Gastroesophageal sphincter (tissue), 4 donors: ENCODE data around the gene MYO3B. TPM values are rescaled to one million over a fixed set of nuclear protein-coding genes. Genes with fewer than 3 reads are reported as not detected.

Experiments used
- ATAC-seq: fragments of 150-250 bp; one replicate; pipeline ENCODE4 v1.9.1; 2016; ENCODE audit warnings: mild to moderate bottlenecking, moderate library complexity
- H3K27ac ChIP-seq, 4 donors: fragments of 200-600 bp; sonication (generic) in 3 of 4; 1 replicate in 3 of 4; 2 replicates in 1 of 4; pipeline ENCODE4 v1.5.1; 2016 to 2019
- H3K27me3 ChIP-seq: fragments of 200-600 bp; sonication (generic); one replicate; pipeline ENCODE4 v1.5.1; 2019
- H3K36me3 ChIP-seq, 2 donors: fragments of 200-600 bp; sonication (generic); one replicate each; pipeline ENCODE4 v1.5.1; 2019; ENCODE audit warnings: control low read depth in 1 of 2
- H3K4me1 ChIP-seq, 3 donors: fragments of 200-600 bp; sonication (generic); 1 replicate in 2 of 3; 2 replicates in 1 of 3; pipeline ENCODE4 v1.5.1; 2016 to 2019; ENCODE audit warnings: control low read depth in 2 of 3
- H3K4me3 ChIP-seq, 2 donors: fragments of 200-600 bp; sonication (generic); one replicate each; pipeline ENCODE4 v1.5.1; 2019; ENCODE audit warnings: mild to moderate bottlenecking in 1 of 2, moderate library complexity in 1 of 2
- H3K9me3 ChIP-seq, 3 donors: fragments of 200-600 bp; sonication (generic); one replicate each; pipeline ENCODE4 v1.5.1; 2017 to 2019; ENCODE audit warnings: control low read depth in 2 of 3
- EP300 ChIP-seq: sonication (generic); formaldehyde crosslinking; IDR thresholded peaks from one replicate; pipeline ENCODE4 v1.6.1; 2017; ENCODE audit warnings: antibody characterized with exemption, mild to moderate bottlenecking
- POLR2A ChIP-seq, 2 donors: fragments of 450-650 bp; IDR thresholded peaks; one replicate each; pipeline ENCODE4 v1.6.1; 2017; ENCODE audit warnings: antibody characterized with exemption in 2 of 2, mild to moderate bottlenecking in 2 of 2, moderate library complexity in 1 of 2
- POLR2AphosphoS5 ChIP-seq: sonication (generic); formaldehyde crosslinking; IDR thresholded peaks from one replicate; pipeline ENCODE4 v1.6.1; 2017; ENCODE audit warnings: antibody characterized with exemption
- WGBS, 2 donors: methylation state at CpG; one replicate each; pipeline ENCODE4 v1.1.5; 2018; ENCODE audit warnings: low coverage in 1 of 2; 5-methylcytosine and 5-hydroxymethylcytosine counted together
- total RNA-seq, 4 donors: library from RNA; depleted of rRNA; stranded (reverse); fragments of >200 nt; gene quantifications; one replicate each; pipeline ENCODE4 v1.1.0, GENCODE V29; 2016
- TF ChIP-seq, protein P1 (sequence below), 4 experiments: fragments of 200-600 bp in 2 of 4; fragments of 450-650 bp in 2 of 4; sonication (generic) in 1 of 4; IDR thresholded peaks; one replicate each; pipeline ENCODE4 v1.5.1; 2017 to 2019; ENCODE audit warnings: antibody characterized with exemption in 4 of 4, mild to moderate bottlenecking in 2 of 4, moderate library complexity in 2 of 4

Gene MYO3B
- total RNA-seq, 4 donors from 2014 or later: not detected

GRCh38 chr2:170643346-170643745 lies 465.4 kb downstream of the MYO3B start:
- Histone ChIP-seq H3K4me1 (no peaks in the 10 kb centered on the region), H3K27ac (no peak overlapping the region), H3K9me3 (no peaks in the 10 kb centered on the region), H3K36me3 (no peaks in the 10 kb centered on the region), H3K4me3 (no peak overlapping the region), H3K27me3 (peaks cover 4% of the 10 kb centered on the region)
- TF ChIP-seq POLR2A (IDR thresholded peaks at IDR 0.05): no peak
- TF ChIP-seq POLR2AphosphoS5: no peak
- no peak for TF ChIP-seq EP300
- TF ChIP-seq, protein P1, sequence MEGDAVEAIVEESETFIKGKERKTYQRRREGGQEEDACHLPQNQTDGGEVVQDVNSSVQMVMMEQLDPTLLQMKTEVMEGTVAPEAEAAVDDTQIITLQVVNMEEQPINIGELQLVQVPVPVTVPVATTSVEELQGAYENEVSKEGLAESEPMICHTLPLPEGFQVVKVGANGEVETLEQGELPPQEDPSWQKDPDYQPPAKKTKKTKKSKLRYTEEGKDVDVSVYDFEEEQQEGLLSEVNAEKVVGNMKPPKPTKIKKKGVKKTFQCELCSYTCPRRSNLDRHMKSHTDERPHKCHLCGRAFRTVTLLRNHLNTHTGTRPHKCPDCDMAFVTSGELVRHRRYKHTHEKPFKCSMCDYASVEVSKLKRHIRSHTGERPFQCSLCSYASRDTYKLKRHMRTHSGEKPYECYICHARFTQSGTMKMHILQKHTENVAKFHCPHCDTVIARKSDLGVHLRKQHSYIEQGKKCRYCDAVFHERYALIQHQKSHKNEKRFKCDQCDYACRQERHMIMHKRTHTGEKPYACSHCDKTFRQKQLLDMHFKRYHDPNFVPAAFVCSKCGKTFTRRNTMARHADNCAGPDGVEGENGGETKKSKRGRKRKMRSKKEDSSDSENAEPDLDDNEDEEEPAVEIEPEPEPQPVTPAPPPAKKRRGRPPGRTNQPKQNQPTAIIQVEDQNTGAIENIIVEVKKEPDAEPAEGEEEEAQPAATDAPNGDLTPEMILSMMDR (IDR thresholded peaks at IDR 0.05): no peak
- WGBS, 2 donors: 40 to 93% methylated on average over 1 to 2 of the region's 2 CpGs
- ATAC-seq: no peak

DNA sequence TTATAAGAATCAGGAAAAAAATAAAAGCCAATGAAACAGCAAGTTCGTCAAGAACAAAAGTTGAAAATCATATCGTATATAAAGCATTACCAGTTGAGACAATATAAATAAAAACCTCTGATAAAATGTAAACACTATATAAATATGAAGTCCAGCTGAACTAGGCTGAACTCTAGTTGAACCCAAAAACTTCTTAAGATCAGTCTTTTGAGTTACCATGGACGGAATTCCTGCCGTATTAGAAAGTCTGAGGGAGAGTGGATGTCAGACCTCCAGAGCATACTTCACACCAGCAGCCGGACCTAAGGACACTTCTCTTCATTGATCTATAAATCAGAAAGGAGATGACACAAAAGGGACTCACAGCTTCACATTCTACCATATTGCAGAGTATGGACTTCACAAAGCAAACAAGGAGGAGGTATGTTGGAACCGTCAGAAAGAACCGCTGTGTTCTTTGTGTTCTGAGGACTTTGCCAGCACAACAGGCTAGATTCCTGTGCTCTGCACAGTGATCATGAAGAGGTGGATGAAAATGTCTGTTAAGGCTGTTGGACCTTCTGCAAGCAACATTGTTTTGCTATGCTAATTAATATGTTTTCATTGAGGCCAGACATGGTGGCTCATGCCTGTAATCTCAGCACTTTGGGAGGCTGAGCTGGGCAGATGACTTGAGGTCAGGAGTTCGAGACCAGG lies 469.9 kb downstream of the MYO3B start:
- Histone ChIP-seq H3K27ac (no peak overlapping the region), H3K4me3 (no peak overlapping the region), H3K27me3 (peaks cover 4% of the 10 kb centered on the region), H3K4me1 (no peaks in the 10 kb centered on the region), H3K9me3 (no peaks in the 10 kb centered on the region), H3K36me3 (no peaks in the 10 kb centered on the region)
- TF ChIP-seq EP300 (no peak), POLR2A (IDR thresholded peaks at IDR 0.05) (no peak), POLR2AphosphoS5 (no peak)
- TF ChIP-seq, protein P1 (IDR thresholded peaks at IDR 0.05): no peak
- no peak for ATAC-seq
- WGBS, 2 donors: 55 to 62% methylated on average over 5 to 8 of the region's 8 CpGs

DNA sequence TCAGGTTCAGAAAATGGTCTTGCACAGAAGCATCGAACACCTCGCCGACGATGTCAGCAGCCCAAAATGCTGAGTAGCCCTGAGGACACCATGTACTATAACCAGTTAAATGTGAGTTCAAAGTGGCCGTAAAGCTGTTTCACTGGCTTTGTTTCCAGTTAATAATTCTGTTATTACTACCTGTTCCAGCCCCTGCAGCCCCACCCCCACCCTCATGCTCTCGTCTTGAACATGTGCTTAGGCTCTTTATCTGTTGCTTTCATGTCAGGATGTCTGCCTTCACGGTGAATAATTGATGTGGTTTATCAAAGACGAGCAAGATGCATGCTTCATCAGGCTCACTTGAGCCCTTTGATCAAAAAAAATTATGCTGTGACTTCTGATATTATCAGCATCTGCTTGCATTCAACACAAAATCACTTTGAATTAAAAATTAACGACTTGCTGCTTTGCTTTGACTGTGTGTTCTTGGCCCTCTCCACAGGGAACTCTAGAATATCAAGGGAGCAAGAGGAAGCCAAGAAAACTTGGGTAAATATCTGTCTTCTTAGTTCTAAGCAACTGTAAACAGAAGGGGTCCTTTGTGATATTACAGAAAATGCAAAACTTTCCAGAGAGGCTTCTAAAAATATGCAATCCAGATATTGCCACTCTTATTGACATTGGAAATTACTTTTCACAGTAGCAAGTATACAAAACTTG lies 473.8 kb downstream of the MYO3B start:
- WGBS, 2 donors: 47 to 70% methylated on average over 8 to 9 of the region's 9 CpGs
- H3K4me3 ChIP-seq: no peak overlapping the region
- H3K27ac ChIP-seq: no peak overlapping the region
- ATAC-seq: no peak
- H3K36me3 ChIP-seq: no peaks in the 10 kb centered on the region
- no peak for TF ChIP-seq POLR2A (IDR thresholded peaks at IDR 0.05)
- TF ChIP-seq EP300: no peak
- no peak for TF ChIP-seq POLR2AphosphoS5
- TF ChIP-seq, protein P1 (IDR thresholded peaks at IDR 0.05): no peak
- H3K4me1 ChIP-seq: no peaks in the 10 kb centered on the region
- no peaks in the 10 kb centered on the region for H3K27me3 ChIP-seq
- no peaks in the 10 kb centered on the region for H3K9me3 ChIP-seq

- Histone ChIP-seq H3K4me3 (no peak overlapping the region), H3K9me3 (no peaks in the 10 kb centered on the region), H3K4me1 (no peaks in the 10 kb centered on the region), H3K27ac (no peak overlapping the region), H3K27me3 (no peaks in the 10 kb centered on the region), H3K36me3 (no peaks in the 10 kb centered on the region)
- 78 to 84% methylated on average over 3 to 5 of the region's 5 CpGs for WGBS, 2 donors
- no peak for ATAC-seq
- TF ChIP-seq, protein P1 (IDR thresholded peaks at IDR 0.05): no peak
- TF ChIP-seq POLR2A (IDR thresholded peaks at IDR 0.05) (no peak), EP300 (no peak), POLR2AphosphoS5 (no peak)
Measured at GRCh38 chr2:170652637-170653417, 474.9 kb downstream of the MYO3B start.
